ENCODE results near the gene ZHX3. TPM values are rescaled to one million over a fixed set of nuclear protein-coding genes. Genes with fewer than 3 reads are reported as not detected.
A peak's percentile ranks its signal among the peaks of the same experiment; 100 is the strongest.
"Not testable (repeated sequence)": the region's sequence is repeated elsewhere in the genome, so short reads cannot be mapped to it uniquely, and the experiment has no call there.

The ZHX3 gene
- polyA plus RNA-seq, 4 donors, result 19.7 to 28.7 (median 25.3) TPM

- DNase-seq (ENCODE audit: low read depth in 4 of 4, low spot score in 3 of 4), result no peak
These were observed 176.2 kb downstream of the ZHX3 start for GRCh38 chr20:41141153-41141815.

GRCh38 chr20:41140226-41141133 lies 177.1 kb downstream of the ZHX3 start:
- DNase-seq (ENCODE audit: low read depth in 4 of 4, low spot score in 3 of 4), result no peak

- DNase-seq (ENCODE audit: low read depth in 4 of 4, low spot score in 3 of 4), result no peak
These were observed 178.1 kb downstream of the ZHX3 start for GRCh38 chr20:41139227-41140093.

GRCh38 chr20:41138475-41139226 lies 178.9 kb downstream of the ZHX3 start:
- DNase-seq (ENCODE audit: low read depth in 4 of 4, low spot score in 3 of 4), result no peak

- DNase-seq (ENCODE audit: low read depth in 4 of 4, low spot score in 3 of 4), result peak; percentile 56 to 74 (median 70)
These were observed 179.7 kb downstream of the ZHX3 start for GRCh38 chr20:41137614-41138474.

- peak; percentile 76 to 81 (median 78) for DNase-seq (ENCODE audit: low read depth in 4 of 4, low spot score in 3 of 4)
These were observed 180.6 kb downstream of the ZHX3 start, which contains the start of gene PLCG1 for GRCh38 chr20:41136680-41137613. PLCG1 (plus strand) TSS chr20:41137543; CDS start chr20:41137642, 99 bp downstream.

- no peak for DNase-seq (ENCODE audit: low read depth in 4 of 4, low spot score in 3 of 4)
These were observed 181.4 kb downstream of the ZHX3 start for GRCh38 chr20:41135888-41136679.

- DNase-seq (ENCODE audit: low read depth in 4 of 4, low spot score in 3 of 4), result no peak
These were observed 182.2 kb downstream of the ZHX3 start for GRCh38 chr20:41135187-41135887.

- DNase-seq (ENCODE audit: low read depth in 4 of 4, low spot score in 3 of 4), result no peak
These were observed 183.0 kb downstream of the ZHX3 start for GRCh38 chr20:41134362-41135186.

- DNase-seq (ENCODE audit: low read depth in 4 of 4, low spot score in 3 of 4), result no peak
These were observed 183.7 kb downstream of the ZHX3 start for GRCh38 chr20:41133709-41134361.

- not testable (repeated sequence) for DNase-seq (ENCODE audit: low read depth in 4 of 4, low spot score in 3 of 4)
These were observed 185.1 kb downstream of the ZHX3 start for GRCh38 chr20:41132388-41132775.

- DNase-seq (ENCODE audit: low read depth in 4 of 4, low spot score in 3 of 4), result no peak
These were observed 185.7 kb downstream of the ZHX3 start for GRCh38 chr20:41131594-41132387.

Measured in right renal pelvis (tissue), 4 donors.